Mesenchymal stem cell (in vitro differentiated cells and primary cell): Measurements from ENCODE around the gene ESPN.
A peak's percentile ranks its signal among the peaks of the same experiment; 100 is the strongest.

Source experiments
- DNase-seq: peaks from one replicate; pipeline ENCODE4 v3.0.0-alpha.2; 2013
- H2AFZ ChIP-seq: one replicate; pipeline ENCODE4 v1.6.1; 2013; ENCODE audit warnings: low read depth, mild to moderate bottlenecking, control low read depth, inconsistent platforms, low read length, moderate library complexity
- H2AK5ac ChIP-seq: 2 replicates; pipeline ENCODE4 v1.6.1; 2013; ENCODE audit warnings: low read length, moderate library complexity, mild to moderate bottlenecking, inconsistent platforms; ENCODE audit not compliant: severe bottlenecking
- H2BK120ac ChIP-seq: one replicate; pipeline ENCODE4 v1.6.1; 2013; ENCODE audit warnings: low read depth, mild to moderate bottlenecking, inconsistent platforms, low read length, moderate library complexity
- H2BK12ac ChIP-seq, 2 experiments: one replicate each; pipeline ENCODE4 v1.6.1; 2013; ENCODE audit warnings: inconsistent platforms in 2 of 2, low read length in 2 of 2, mild to moderate bottlenecking in 2 of 2, moderate library complexity in 2 of 2, control low read depth in 1 of 2
- H2BK15ac ChIP-seq: one replicate; pipeline ENCODE4 v1.6.1; 2013; ENCODE audit warnings: mild to moderate bottlenecking, low read depth, inconsistent platforms; ENCODE audit not compliant: poor library complexity, severe bottlenecking
- H2BK5ac ChIP-seq: 2 replicates; pipeline ENCODE4 v1.6.1; 2013; ENCODE audit warnings: low read depth, mild to moderate bottlenecking, low read length, control low read depth, inconsistent platforms; ENCODE audit not compliant: poor library complexity, severe bottlenecking
- H3K14ac ChIP-seq, 2 experiments: one replicate each; pipeline ENCODE4 v1.6.1; 2013; ENCODE audit warnings: inconsistent platforms in 2 of 2, low read length in 2 of 2, control low read depth in 1 of 2, mild to moderate bottlenecking in 1 of 2, moderate library complexity in 1 of 2
- H3K18ac ChIP-seq, 2 experiments: one replicate each; pipeline ENCODE4 v1.6.1; 2013; ENCODE audit warnings: inconsistent platforms in 2 of 2, low read length in 2 of 2, control low read depth in 1 of 2, low read depth in 1 of 2, mild to moderate bottlenecking in 1 of 2
- H3K23ac ChIP-seq, 2 experiments: one replicate each; pipeline ENCODE4 v1.6.1; 2013; ENCODE audit warnings: inconsistent platforms in 2 of 2, low read length in 2 of 2, mild to moderate bottlenecking in 2 of 2, moderate library complexity in 2 of 2, control low read depth in 1 of 2
- H3K27ac ChIP-seq: 2 replicates; pipeline ENCODE4 v1.5.1; 2013; ENCODE audit warnings: mild to moderate bottlenecking, moderate library complexity, low read length, control low read depth, inconsistent platforms; ENCODE audit not compliant: poor library complexity, severe bottlenecking
- H3K27me3 ChIP-seq, 2 experiments: 2 replicates each; pipeline versions ENCODE4 v1.6.1 to v1.7.0; 2013; ENCODE audit warnings: low read length in 2 of 2, mild to moderate bottlenecking in 2 of 2, moderate library complexity in 2 of 2, control low read depth in 1 of 2, inconsistent platforms in 1 of 2; ENCODE audit not compliant: control insufficient read depth in 1 of 2, insufficient read depth in 1 of 2
- H3K36me3 ChIP-seq, 2 experiments: 2 replicates each; pipeline versions ENCODE4 v1.6.1 to v1.7.0; 2013; ENCODE audit warnings: low read length in 2 of 2, control low read depth in 1 of 2, inconsistent platforms in 1 of 2, low read depth in 1 of 2, mild to moderate bottlenecking in 1 of 2; ENCODE audit not compliant: insufficient read depth in 2 of 2, control insufficient read depth in 1 of 2
- H3K4ac ChIP-seq, 2 experiments: one replicate each; pipeline ENCODE4 v1.6.1; 2013; ENCODE audit warnings: inconsistent platforms in 2 of 2, low read length in 2 of 2, mild to moderate bottlenecking in 2 of 2, moderate library complexity in 2 of 2, control low read depth in 1 of 2, low read depth in 1 of 2
- H3K4me1 ChIP-seq: 2 replicates; pipeline ENCODE4 v1.6.1; 2013; ENCODE audit warnings: low read depth, low read length, control low read depth; ENCODE audit not compliant: control insufficient read depth, insufficient read depth
- H3K4me2 ChIP-seq: 2 replicates; pipeline ENCODE4 v1.6.1; 2013; ENCODE audit warnings: low read length, mild to moderate bottlenecking, inconsistent platforms; ENCODE audit not compliant: poor library complexity, severe bottlenecking
- H3K4me3 ChIP-seq, 2 experiments: 2 replicates each; pipeline versions ENCODE4 v1.5.1 to v1.7.0; 2013; ENCODE audit warnings: low read length in 2 of 2, mild to moderate bottlenecking in 2 of 2, control low read depth in 1 of 2, low read depth in 1 of 2; ENCODE audit not compliant: insufficient read depth in 1 of 2
- H3K79me1 ChIP-seq: replicated peaks from 2 replicates; pipeline ENCODE4 v1.6.1; 2013; ENCODE audit warnings: mild to moderate bottlenecking, control low read depth, low read length, inconsistent platforms; ENCODE audit not compliant: poor library complexity, severe bottlenecking
- H3K9ac ChIP-seq: 2 replicates; pipeline ENCODE4 v1.7.0; 2013; ENCODE audit warnings: mild to moderate bottlenecking, low read length, moderate library complexity
- H3K9me3 ChIP-seq: 2 replicates; pipeline ENCODE4 v1.7.0; 2013; ENCODE audit warnings: mild to moderate bottlenecking, low read length; ENCODE audit not compliant: control insufficient read depth
- H4K8ac ChIP-seq: one replicate; pipeline ENCODE4 v1.6.1; 2013; ENCODE audit warnings: inconsistent platforms, mild to moderate bottlenecking, low read length, moderate library complexity
- H4K91ac ChIP-seq: one replicate; pipeline ENCODE4 v1.6.1; 2013; ENCODE audit warnings: mild to moderate bottlenecking, low read length, inconsistent platforms
- WGBS: methylation state at CpG from one replicate; pipeline ENCODE4 v1.1.7; 2013; ENCODE audit warnings: mixed read lengths; 5-methylcytosine and 5-hydroxymethylcytosine counted together

ESPN gene

GRCh38 chr1:6473156-6473555 lies 48.6 kb downstream of the ESPN start:
- H3K18ac ChIP-seq, result no peak overlapping the region
- H3K14ac ChIP-seq, result no peak overlapping the region
- no peak overlapping the region for H2BK12ac ChIP-seq
- peaks cover 35 to 91% of the 10 kb centered on the region in 2 experiments for H3K36me3 ChIP-seq
- H3K23ac ChIP-seq, result no peak overlapping the region
- no peak overlapping the region for H3K9ac ChIP-seq
- no peak overlapping the region for H3K4me2 ChIP-seq
- peaks cover 0 to 4% of the 10 kb centered on the region in 2 experiments for H3K27me3 ChIP-seq
- no peak overlapping the region for H2BK15ac ChIP-seq
- no peak overlapping the region for H2AFZ ChIP-seq
- H3K9me3 ChIP-seq, result no peaks in the 10 kb centered on the region
- no peak overlapping the region for H4K8ac ChIP-seq
- H2BK120ac ChIP-seq, result no peak overlapping the region
- H3K27ac ChIP-seq, result no peak overlapping the region
- no peak overlapping the region for H2AK5ac ChIP-seq
- no peak for DNase-seq
- peaks cover 3% of the 10 kb centered on the region for H3K79me1 ChIP-seq
- peaks cover 2% of the 10 kb centered on the region for H3K4me1 ChIP-seq
- H4K91ac ChIP-seq, result no peak overlapping the region
- H3K4me3 ChIP-seq, result no peak overlapping the region
- H2BK5ac ChIP-seq, result no peak overlapping the region
- no peak overlapping the region for H3K4ac ChIP-seq
- WGBS, result 95% methylated on average over 18 of the region's 18 CpGs

DNA sequence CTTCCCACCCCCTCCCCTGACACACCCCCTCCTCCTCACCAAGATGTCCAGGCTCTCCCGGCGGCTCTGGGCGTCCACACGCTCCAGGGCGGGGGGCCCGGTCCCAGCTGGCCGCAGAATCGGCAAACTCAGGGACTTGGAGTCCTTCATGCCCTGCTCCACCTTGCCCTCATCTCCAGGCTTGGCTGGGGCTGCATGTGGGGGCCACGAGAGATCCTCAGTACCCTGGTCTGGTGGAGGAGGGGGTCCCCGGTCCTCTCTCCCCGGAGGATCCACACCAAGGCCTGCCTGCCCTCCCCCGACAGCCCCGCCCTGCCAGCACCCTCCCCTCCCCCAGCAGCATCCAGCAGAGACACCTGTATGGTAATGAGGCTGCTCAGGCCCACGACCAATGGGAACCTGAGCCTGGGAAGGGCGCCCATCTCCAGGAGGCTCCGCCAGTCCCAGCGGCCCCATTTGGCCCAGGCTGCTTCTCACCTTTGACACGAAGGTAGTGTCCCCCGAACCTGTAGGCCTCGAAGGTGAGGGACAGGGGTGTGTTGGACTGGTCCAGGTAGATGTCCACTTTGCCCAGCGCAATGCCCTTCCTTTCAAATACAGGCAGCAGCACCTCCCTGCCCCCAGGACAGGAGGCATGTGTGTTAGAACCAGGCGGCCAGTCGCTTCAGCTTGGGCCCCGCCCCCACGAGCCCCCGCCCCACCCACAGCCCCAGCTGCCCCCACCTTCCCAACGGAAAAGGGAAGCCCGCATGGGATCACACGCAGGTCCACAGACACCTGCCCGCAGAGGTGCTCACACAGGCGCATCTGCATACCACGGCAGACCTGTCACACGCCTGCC lies 49.6 kb downstream of the ESPN start:
- WGBS, result 88% methylated on average over 21 of the region's 33 CpGs
- Histone ChIP-seq H3K4ac (no peak overlapping the region), H3K4me1 (peaks cover 2% of the 10 kb centered on the region), H3K14ac (no peak overlapping the region), H3K18ac (no peak overlapping the region), H3K9me3 (no peaks in the 10 kb centered on the region), H2BK5ac (no peak overlapping the region), H3K27ac (no peak overlapping the region), H3K4me3 (no peak overlapping the region), H4K91ac (no peak overlapping the region), H3K79me1 (peaks cover 3% of the 10 kb centered on the region), H3K4me2 (no peak overlapping the region), H3K27me3 (peaks cover 0 to 4% of the 10 kb centered on the region in 2 experiments), H3K9ac (no peak overlapping the region), H2BK12ac (no peak overlapping the region), H2AFZ (no peak overlapping the region), H2BK15ac (no peak overlapping the region), H2BK120ac (no peak overlapping the region), H3K36me3 (peaks cover 27 to 80% of the 10 kb centered on the region in 2 experiments), H2AK5ac (no peak overlapping the region), H4K8ac (no peak overlapping the region), H3K23ac (no peak overlapping the region)
- no peak for DNase-seq

GRCh38 chr1:6474815-6475282 lies 50.3 kb downstream of the ESPN start:
- peaks cover 0 to 4% of the 10 kb centered on the region in 2 experiments for H3K27me3 ChIP-seq
- H3K23ac ChIP-seq, result no peak overlapping the region
- H3K4me2 ChIP-seq, result no peak overlapping the region
- no peak overlapping the region for H3K4ac ChIP-seq
- H3K9ac ChIP-seq, result no peak overlapping the region
- H3K14ac ChIP-seq, result no peak overlapping the region
- no peaks in the 10 kb centered on the region for H3K9me3 ChIP-seq
- H3K4me3 ChIP-seq, result no peak overlapping the region
- no peak overlapping the region for H4K91ac ChIP-seq
- H3K18ac ChIP-seq, result no peak overlapping the region
- H4K8ac ChIP-seq, result no peak overlapping the region
- H2BK12ac ChIP-seq, result no peak overlapping the region
- H3K79me1 ChIP-seq, result peaks cover 6% of the 10 kb centered on the region
- H2AK5ac ChIP-seq, result no peak overlapping the region
- H2BK15ac ChIP-seq, result no peak overlapping the region
- 95% methylated on average over 12 of the region's 13 CpGs for WGBS
- DNase-seq, result no peak
- H3K36me3 ChIP-seq, result peaks cover 20 to 74% of the 10 kb centered on the region in 2 experiments
- H2BK120ac ChIP-seq, result no peak overlapping the region
- H2AFZ ChIP-seq, result no peak overlapping the region
- H2BK5ac ChIP-seq, result no peak overlapping the region
- no peak overlapping the region for H3K27ac ChIP-seq
- peaks cover 2% of the 10 kb centered on the region for H3K4me1 ChIP-seq

GRCh38 chr1:6475381-6476133 lies 51.0 kb downstream of the ESPN start:
- DNase-seq, result peak; percentile 43
- WGBS, result 37% methylated on average over 29 of the region's 33 CpGs

More at GRCh38 chr1:6475381-6476133, 51.0 kb downstream of the ESPN start:
- Histone ChIP-seq H3K4ac (no peak overlapping the region), H3K14ac (no peak overlapping the region), H4K8ac (no peak overlapping the region), H3K4me3 (no peak overlapping the region), H3K23ac (no peak overlapping the region), H3K27ac (no peak overlapping the region), H3K4me2 (no peak overlapping the region), H3K27me3 (peaks cover 0 to 4% of the 10 kb centered on the region in 2 experiments), H2AK5ac (no peak overlapping the region), H2BK5ac (no peak overlapping the region), H2BK120ac (no peak overlapping the region), H3K9ac (no peak overlapping the region), H3K18ac (no peak overlapping the region), H2BK15ac (no peak overlapping the region), H2BK12ac (no peak overlapping the region), H3K79me1 (peaks cover 6% of the 10 kb centered on the region), H4K91ac (no peak overlapping the region), H3K4me1 (peaks cover 2% of the 10 kb centered on the region), H2AFZ (no peak overlapping the region), H3K36me3 (peaks cover 13 to 67% of the 10 kb centered on the region in 2 experiments), H3K9me3 (no peaks in the 10 kb centered on the region)
